HG02852 (cell line): ENCODE measurements around the gene RNF13.
A peak's percentile ranks its signal among the peaks of the same experiment; 100 is the strongest.

Experiments
- ATAC-seq: cut with Tn5 transposase; IDR thresholded peaks from one replicate; pipeline ENCODE4 v1.9.1; 2021; ENCODE audit warnings: mild to moderate bottlenecking, moderate library complexity; ENCODE audit not compliant: unreplicated experiment

RNF13 gene, protein sequence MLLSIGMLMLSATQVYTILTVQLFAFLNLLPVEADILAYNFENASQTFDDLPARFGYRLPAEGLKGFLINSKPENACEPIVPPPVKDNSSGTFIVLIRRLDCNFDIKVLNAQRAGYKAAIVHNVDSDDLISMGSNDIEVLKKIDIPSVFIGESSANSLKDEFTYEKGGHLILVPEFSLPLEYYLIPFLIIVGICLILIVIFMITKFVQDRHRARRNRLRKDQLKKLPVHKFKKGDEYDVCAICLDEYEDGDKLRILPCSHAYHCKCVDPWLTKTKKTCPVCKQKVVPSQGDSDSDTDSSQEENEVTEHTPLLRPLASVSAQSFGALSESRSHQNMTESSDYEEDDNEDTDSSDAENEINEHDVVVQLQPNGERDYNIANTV

DNA sequence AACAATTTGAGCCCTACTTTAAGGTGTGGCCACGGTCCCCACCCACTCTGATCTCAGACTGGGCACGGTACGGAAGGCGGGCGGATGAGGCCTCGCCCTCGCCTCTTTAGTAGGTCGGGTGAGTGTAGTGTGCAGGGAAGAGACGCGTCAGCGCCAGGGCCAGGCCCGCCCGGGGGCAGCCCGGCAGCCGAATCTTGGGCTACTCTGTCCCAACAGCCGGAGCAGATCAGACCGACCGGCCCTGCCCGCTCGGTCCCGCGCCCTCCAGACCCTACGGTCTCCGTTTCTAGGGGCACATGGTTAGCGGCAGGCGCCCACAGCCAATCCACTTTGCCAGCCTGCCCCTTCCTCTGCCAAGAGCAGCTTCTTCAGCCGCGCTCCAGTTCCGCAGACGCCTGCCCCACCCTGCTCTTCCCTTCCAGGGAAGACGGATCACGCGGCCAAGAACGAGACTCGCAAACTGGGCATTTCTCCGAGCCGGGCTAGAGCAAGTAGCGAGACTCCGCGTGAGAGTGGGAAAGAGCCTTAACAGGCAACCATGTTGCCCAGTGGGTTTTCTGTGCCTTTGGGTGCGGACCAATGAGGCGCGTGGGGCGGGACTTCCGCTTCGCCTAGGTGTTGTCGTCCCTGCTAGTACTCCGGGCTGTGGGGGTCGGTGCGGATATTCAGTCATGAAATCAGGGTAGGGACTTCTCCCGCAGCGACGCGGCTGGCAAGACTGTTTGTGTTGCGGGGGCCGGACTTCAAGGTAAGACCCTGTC, at the start of gene RNF13:
Gene RNF13, plus strand, starts transcription at position 610 of the 761 bp plus-strand sequence. CDS start 32,812 bp downstream, outside the sequence.
- peak; percentile 91 for ATAC-seq

DNA sequence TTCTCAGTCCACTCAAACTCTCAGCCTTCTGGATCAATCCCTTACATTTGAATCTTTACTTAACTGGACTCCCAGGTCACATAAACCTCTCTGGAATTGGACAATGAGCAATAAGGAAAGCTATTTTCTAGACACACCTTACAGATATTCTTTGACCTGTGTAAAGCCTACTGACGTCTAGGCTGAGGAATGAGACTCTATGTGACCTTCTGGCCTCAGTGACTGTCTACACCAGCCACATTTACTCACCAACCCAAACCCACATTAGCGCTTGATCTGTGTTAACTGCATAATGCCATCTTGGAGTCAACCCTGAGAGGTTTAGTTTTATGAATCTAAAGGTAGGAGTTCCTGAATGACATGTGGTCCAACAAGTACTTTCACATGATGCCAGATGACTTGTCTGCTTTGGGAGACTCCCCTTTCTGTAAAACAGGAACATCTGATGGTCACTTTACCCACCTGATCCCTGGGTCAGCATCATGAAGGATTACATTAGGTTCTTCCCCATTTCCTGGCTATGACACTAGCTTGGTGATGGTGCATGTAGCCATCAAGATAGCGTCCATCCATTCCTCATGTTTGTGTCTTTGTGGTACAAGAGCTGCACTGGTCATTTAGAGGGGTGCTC, 49.3 kb upstream of the RNF13 start:
- ATAC-seq = no peak

DNA sequence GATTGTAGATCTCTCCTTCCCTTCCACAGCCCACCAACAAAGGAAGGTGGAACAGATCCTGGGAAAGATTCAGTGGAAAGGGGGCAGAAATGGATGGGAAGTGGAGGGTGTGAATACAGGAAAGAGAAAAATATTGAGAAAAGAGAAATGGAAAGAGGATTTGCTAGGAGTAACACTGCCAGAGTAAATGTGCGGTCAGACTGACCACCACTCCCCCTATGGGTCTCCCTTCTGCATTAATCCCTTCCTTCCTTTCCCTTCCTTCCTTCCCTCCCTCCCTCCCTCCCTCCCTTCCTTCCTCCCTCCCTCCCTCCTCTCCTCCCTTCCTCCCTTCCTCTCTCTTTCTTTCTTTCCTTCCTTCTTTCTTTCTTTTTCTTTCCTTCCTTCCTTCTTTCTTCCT, 48.7 kb upstream of the RNF13 start:
- no peak for ATAC-seq

DNA sequence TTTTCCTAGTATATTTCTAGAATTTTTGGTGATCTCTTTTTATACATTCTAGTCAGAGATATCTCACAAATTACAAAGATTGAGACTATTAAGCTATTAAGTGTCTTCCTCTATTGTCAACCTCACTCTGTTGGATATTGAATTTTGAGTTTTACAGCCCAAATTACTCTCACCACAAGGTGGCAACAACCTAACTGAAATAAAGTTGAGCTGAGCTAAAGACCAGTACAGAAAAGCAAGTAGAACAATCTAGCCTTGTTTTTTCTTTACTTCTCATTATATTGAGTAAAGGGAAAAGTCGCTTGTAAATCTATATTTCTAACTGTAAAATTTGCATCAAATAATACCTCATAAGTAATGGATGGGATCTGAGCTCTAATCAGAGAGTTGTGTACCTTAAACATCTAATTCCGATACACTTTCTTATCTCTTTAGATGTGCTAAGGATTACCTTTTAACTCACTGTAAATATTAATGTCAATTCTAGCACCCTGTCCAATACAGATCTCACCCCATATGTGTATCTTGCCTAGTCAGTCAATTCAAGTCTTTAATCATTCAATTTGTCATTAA, 47.2 kb upstream of the RNF13 start:
- ATAC-seq = no peak

DNA sequence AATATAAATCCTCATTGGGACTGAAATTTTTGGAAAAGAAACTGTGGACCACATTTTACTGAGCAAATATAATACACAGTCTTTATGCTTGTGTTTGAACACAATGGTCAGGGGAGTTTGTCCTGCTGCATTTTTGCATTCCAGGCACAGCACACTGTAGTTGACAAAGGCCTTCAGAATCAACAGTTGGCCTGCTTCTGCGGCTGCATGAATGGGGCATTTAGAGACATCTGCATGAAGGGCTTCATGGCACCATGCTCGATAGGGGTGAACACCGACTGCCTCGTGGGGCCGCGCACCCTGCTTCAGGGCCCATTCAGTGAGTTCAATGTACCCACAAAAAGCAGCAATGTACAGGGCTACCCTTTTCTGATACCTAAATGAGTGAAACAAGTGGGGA, 45.3 kb upstream of the RNF13 start:
- no peak for ATAC-seq

DNA sequence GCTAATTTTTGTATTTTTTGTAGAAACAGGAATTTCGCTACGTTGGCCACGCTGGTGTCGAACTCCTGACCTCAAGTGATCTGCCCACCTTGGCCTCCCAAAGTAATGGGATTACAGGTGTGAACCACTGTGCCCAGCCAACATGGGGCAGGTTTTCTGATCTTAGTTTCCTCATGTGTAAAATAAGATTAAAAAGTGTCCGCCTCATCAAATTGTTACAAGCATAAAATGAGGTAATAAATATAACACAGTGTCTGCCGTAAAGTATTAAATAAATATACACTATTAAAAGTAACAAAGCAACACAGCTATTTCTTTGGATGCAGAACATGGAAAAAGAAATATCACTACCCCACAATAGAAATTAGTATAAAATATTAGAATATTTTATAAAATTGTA, 44.3 kb upstream of the RNF13 start:
- no peak for ATAC-seq

DNA sequence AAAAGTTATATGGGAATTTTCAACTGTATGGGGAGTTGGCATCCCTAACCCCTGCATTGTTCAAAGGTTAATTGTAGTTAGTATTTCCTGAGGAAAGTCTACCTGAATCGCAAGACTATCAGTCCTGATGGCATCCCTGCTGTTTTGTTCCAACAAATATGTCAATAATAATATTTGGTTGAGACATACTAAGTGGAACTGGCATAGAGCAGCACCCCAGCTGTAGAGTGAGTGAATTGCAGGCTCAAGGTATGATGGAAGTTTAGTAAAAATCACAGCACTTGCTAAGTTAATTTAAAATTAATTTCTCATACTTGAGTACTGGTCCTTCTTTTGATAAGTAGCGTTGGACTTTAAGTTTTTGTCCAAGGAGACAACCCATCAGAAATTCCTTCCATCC, 42.8 kb upstream of the RNF13 start:
- no peak for ATAC-seq

DNA sequence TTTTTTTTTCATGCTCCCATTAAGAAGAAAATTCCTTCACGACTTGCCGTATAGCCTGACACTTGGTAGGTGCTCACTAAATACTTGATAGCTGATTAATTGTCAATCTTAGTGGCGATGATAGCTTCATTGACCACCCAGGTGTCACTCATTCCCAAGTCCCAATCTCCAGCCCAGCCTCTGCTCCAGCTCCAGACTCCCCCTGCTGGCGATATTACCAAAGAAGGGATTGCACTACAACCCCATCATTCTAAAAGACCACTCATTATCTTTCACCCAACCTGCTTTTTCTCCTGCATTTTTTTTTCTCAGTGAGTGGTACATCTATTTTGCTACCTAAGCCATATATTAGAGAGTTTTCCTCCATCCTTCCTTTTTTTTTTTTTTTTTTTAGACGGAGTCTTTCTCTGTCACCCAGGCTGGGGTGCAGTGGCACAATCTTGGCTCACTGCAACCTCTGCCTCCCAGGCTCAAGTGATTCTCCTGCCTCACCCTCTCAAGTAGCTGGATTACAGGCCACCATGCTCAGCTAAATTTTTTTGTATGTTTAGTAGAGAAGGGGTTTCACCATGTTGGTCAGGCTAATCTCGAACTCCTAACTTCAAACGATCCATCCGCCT, 41.3 kb upstream of the RNF13 start:
- peak; percentile 75 for ATAC-seq

DNA sequence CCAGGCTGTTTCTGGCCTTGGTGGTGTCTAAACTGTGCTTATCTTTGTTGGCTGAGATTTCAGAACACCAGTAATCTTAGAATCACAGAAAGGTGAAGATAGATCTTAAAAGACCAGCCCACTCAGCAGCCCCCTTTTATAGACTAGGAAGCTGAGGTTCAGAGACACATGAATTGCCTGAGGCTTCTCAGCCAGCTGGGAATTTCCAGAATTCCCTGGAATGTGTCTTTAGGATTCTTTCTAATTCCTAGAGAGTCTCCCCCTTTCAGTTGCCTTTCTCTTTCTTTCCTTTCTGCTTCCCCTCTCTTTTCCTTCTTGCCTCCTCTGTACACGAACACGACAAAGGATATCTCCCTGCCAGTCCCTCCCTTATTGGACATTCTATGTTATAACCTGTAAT, 40.2 kb upstream of the RNF13 start:
- ATAC-seq = no peak

DNA sequence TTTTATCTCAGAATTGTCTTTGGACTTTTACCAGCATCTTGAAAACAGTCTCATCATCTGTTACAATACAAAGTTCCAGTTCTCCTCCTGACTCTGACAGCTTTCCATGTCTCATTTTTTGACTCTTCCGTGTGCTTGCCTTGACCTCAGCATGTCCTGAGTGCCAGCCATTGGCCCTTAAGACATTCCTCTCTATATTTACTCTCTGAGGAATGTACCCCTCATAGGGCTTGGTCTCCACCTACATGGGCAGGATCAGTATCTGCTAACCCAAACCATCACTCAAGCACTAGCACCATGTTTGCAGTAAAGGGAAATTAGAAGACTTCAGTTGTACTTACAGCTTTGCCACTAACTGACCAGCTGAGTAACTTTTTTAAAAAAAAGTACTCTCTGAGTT, 36.8 kb upstream of the RNF13 start:
- ATAC-seq = no peak

DNA sequence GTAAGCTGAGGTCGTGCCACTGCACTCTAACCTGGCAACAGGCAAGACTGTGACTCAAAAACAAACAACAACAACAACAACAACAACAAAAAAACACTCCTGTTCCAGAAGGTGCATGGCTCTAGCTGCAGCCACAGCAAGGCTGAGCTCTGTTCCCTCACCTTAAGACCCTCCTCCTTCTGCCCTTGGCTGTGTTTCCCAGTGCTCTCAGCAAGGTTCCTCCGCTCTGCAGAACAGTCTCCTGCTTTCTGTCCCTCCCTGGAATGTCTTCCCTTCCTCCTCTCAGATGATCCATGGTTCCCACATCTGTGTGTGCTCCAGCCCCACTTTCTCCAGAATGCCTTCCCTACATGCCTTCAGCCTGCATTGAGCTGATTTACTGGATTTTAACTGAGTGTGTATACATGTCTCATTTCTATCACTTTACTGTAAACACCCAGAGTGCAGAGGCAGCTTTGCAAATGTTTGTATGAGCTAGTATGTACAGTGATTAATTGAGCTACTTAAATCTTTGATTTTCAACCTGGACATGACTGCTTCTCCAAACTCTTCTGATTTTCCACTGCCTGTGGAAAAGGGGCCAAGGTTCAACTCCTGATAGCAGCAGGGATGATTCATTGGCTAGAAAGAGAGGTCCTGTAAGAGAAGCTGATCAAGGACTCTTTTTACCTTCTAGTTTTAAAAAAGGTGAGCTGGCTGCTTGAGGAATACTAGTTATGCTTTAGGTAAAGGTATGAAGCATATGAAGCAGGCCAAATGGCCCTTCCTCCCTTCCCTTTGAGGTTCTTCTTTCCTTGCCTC, 35.4 kb upstream of the RNF13 start:
- ATAC-seq = no peak

DNA sequence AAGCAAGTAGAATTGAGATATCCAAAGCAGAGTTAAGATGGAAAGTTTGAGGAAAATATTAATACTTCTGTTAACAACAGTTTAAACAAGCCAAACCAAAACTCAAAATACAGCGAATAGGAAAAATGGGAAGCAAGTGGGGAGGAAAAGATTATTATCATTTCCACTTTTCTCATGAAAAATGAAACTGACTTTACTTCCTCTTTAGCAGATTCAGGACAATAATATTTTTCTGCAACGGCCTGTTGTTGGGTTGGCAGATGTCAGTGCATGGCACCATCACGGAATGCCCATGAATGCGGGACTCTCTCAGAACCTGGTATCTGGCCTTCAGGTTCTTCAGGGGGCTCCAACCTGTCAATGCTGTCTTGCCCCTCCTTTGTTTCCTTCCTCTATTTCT, 31.8 kb upstream of the RNF13 start:
- no peak for ATAC-seq

DNA sequence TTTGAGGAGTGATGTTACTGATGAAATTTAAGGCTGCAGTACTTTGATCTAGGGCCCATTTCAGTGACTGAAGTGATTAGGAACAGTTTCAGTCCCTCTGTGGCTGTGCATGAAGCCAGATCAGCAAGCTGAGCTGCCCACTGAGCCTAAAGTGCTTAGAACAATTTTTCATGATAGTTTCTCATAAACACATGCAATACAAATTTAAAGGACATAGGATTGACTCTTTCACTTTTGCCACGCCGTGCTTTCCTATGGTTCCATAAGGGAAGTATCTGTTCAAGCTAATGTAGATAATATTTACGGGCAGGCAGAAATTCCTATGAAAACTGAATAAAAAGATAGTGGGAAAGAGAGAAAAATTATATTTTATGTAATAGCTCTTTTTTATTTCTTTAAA, 31.3 kb upstream of the RNF13 start:
- no peak for ATAC-seq

DNA sequence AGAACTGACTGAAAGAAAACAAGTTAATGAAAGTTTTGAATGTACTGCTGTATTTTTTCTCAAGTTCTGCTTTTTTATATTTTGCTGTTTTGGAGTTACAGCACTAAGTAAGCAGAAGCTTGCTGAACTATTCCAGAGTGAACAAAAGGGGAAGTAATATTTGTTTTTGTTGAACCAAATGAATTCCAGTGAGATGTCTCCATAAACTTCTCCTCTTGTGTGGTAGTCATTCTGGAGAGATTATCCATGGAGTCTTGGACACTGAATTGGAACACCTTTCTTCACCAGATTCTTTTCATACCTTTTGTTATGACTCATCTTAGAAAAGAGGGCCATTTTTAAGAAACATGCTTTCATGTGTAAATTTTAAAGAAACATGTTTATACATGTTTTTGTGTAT, 29.4 kb upstream of the RNF13 start:
- ATAC-seq = no peak

DNA sequence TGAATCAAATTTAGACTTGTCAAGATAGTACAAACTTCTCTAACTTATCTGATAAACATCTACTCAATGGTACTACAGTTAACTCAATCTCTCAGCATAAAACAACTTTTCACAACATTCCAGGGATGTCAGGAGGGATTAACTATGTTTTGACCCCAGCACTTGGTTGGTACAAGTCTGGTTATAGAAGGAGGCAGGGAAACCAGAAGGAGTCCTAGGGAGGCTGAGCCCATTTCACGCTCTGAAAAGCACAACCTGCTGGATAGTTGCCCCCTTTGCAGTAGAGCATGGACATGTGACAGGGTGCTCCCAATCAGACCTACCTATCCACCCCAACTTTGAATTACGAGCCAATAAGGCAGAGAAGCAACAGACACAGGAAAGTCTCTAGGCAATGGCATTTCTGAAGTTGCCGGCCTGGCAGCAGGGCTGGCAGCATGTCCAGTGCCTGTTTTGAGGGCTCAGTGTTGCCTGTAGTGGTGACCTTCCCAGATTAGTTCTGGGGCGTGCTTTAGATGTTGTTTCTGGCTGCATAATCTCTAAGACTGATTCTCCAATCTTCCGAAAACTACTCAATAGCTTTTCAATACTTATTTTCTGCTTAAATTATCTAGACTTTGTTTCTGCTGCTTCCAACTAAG, 28.8 kb upstream of the RNF13 start:
- ATAC-seq = no peak

DNA sequence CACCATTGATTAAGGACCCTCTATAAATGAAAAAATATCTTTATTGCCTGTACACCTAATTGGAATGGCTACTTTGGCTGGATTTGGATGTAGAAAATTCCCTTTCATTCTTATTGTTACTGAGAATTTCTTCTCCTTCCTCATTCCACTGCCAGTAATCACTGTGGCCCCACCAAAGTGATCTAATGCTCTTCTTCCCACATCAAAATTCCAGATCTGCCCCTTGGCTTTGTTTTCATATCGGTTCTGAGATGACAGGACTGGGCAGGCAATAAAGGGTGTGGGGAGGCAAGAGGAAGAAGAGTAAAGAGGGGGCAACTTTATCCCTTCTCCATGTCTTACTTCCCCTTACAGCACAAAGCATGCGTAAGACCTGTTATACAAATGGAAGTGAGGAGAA, 22.7 kb upstream of the RNF13 start:
- no peak for ATAC-seq

DNA sequence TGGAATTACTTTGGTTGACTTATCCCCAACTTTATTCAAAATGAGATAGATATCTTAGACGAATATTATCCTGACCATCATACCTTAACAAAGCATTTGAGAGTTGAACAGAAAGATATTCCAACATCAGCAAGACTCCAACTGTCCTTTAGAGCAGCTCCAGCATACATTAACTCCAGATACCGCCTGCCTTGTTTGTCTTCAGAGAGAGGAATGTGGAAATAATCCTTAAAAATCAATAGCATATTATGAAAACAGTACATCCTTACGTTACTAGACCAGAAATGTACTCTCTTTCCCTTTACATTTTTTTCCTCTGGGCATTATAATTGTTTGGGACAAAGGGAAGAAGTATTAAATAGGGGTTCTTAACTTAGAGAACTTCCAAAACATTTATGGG, 22.3 kb upstream of the RNF13 start:
- no peak for ATAC-seq

DNA sequence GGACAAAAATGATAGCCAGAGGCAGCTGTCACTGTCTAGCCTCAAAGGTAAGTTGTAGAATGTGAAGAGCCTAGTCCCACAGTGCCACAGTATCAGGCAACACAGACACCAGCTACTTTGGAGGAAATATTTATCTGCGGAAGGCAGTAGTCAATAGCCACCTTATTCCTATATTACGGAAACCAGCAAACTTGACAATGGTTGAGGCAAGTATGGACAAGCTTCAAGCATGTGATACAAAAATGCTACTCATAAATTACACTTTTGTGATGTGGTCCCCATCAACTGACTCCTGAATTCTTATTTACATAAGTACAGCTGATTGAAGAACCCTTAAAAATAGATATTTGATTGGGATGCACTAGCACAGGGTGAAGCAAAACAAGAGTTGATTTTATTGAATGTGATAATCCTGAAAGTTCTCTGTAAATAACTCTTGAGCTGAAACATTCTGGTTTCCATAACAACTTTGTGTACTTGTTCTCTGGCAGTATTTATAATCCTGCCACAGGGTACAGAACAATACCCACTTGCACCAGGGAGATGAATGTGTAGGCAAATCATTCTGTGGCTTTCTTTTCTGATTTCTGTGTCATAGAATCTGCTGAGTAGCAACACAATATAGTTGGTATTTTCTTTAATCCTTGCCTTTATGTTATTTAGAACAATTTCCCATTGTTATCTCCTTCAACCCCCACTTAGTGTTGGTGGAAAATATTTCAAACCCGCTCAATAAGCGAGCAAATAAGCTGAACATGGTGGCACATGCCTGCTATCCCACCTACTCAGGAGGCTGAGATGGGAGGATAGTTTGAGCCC, 20.4 kb upstream of the RNF13 start, which contains the start of gene ANKUB1:
Gene ANKUB1, minus strand, starts transcription at position 103 of the 819 bp plus-strand sequence. CDS start 188 bp downstream, outside the sequence.
- ATAC-seq = no peak

DNA sequence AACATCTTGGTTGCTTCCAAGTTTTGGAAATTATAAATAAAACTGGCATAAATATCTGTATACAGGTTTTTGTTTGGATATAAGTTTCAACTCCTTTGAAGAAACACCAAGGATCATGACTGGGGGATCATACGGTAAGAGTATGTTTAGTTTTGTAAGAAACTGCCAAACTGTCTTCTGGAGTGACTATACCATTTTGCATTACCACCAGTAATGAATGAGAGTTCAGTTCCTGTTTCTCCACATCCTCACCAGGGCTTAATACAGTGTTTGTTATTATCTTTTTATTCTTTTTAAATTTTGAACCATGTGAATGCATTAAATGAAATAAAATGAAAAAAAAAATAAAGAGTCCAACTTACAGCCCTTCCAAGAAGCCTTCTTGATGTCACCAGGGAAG, 17.0 kb upstream of the RNF13 start:
- ATAC-seq = no peak
